Astrocyte (in vitro differentiated cells and primary cell): ENCODE measurements around the gene ATG14.

ENCODE experiments used
- CTCF ChIP-seq: IDR thresholded peaks from 2 replicates; pipeline ENCODE4 v1.5.1; 2011; ENCODE audit warnings: low read depth, mild to moderate bottlenecking, inconsistent platforms, low read length, moderate library complexity; ENCODE audit not compliant: insufficient read depth
- EZH2 ChIP-seq: IDR thresholded peaks from 2 replicates; pipeline ENCODE4 v1.6.1; 2012; ENCODE audit warnings: mild to moderate bottlenecking, low read length, inconsistent platforms; ENCODE audit not compliant: insufficient read depth

DNA sequence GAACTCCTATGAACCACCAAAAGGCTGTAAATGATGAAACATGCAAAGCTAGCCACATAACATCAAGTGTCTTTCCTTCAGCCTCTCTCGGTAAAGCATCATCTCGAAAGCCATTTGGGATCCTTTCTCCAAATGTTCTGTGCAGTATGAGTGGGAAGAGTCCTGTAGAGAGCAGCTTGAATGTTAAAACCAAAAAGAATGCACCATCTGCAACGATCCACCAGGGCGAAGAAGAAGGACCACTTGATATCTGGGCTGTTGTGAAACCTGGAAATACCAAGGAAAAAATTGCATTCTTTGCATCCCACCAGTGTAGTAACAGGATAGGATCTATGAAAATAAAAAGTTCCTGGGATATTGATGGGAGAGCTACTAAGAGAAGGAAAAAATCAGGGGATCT is 61.2 kb downstream of the ATG14 start:
- TF ChIP-seq CTCF (no peak), EZH2 (no peak)
